Endodermal cell (in vitro differentiated cells): ENCODE measurements around the gene FHAD1. TPM values are rescaled to one million over a fixed set of nuclear protein-coding genes. Genes with fewer than 3 reads are reported as not detected.

Experiments
- DNase-seq: peaks from one replicate; pipeline ENCODE4 v3.0.0-alpha.2; 2017
- H3K27ac ChIP-seq: 2 replicates; pipeline ENCODE4 v1.5.1; 2013; ENCODE audit warnings: mild to moderate bottlenecking, low read depth, low read length, moderate library complexity
- H3K27me3 ChIP-seq: 2 replicates; pipeline ENCODE4 v1.6.1; 2013; ENCODE audit warnings: mild to moderate bottlenecking, low read length, moderate library complexity; ENCODE audit not compliant: insufficient read depth, control insufficient read depth, poor library complexity, severe bottlenecking
- H3K36me3 ChIP-seq: 2 replicates; pipeline ENCODE4 v1.7.0; 2013; ENCODE audit warnings: mild to moderate bottlenecking, low read length, moderate library complexity; ENCODE audit not compliant: control insufficient read depth, insufficient read depth
- H3K4me1 ChIP-seq: one replicate; pipeline ENCODE4 v1.7.0; 2013; ENCODE audit warnings: low read length; ENCODE audit not compliant: control insufficient read depth, insufficient read depth
- H3K4me3 ChIP-seq: 2 replicates; pipeline ENCODE4 v1.5.1; 2013; ENCODE audit warnings: mild to moderate bottlenecking, low read length, moderate library complexity
- H3K9ac ChIP-seq: 2 replicates; pipeline ENCODE4 v1.6.1; 2013; ENCODE audit warnings: mild to moderate bottlenecking, low read length, moderate library complexity; ENCODE audit not compliant: poor library complexity, severe bottlenecking; ENCODE audit errors: extremely low read depth
- H3K9me3 ChIP-seq: 2 replicates; pipeline ENCODE4 v1.6.1; 2013; ENCODE audit warnings: mild to moderate bottlenecking, low read length, moderate library complexity; ENCODE audit not compliant: control insufficient read depth
- H3K27ac Mint-ChIP-seq: 2 replicates; pipeline ENCODE4 v1.8.0; 2020; ENCODE audit warnings: mixed read lengths
- H3K27me3 Mint-ChIP-seq: 2 replicates; pipeline ENCODE4 v1.8.0; 2021; ENCODE audit warnings: mild to moderate bottlenecking, mixed read lengths; ENCODE audit not compliant: insufficient read depth
- H3K36me3 Mint-ChIP-seq: 2 replicates; pipeline ENCODE4 v1.8.0; 2020; ENCODE audit warnings: low read depth, mixed read lengths
- H3K4me1 Mint-ChIP-seq: 2 replicates; pipeline ENCODE4 v1.8.0; 2020; ENCODE audit warnings: mixed read lengths
- H3K4me3 Mint-ChIP-seq: 2 replicates; pipeline ENCODE4 v1.8.0; 2020; ENCODE audit warnings: mild to moderate bottlenecking, moderate library complexity, mixed read lengths
- H3K9me3 Mint-ChIP-seq: 2 replicates; pipeline ENCODE4 v1.8.0; 2020; ENCODE audit warnings: mild to moderate bottlenecking, mixed read lengths
- WGBS, 2 experiments: methylation state at CpG; one replicate each; pipeline versions ENCODE4 v1.1.5 to v1.1.7; 2013; ENCODE audit warnings: missing lambda C conversion rate in 2 of 2, mixed read lengths in 1 of 2; ENCODE audit not compliant: insufficient coverage in 1 of 2, insufficient read length in 1 of 2; 5-methylcytosine and 5-hydroxymethylcytosine counted together
- total RNA-seq, 2 donors: library from RNA; stranded (reverse); fragmentation: NEBNext Ultra II Directional in 1 of 2; extraction: Animal tissue kit (Norgen Biotek cat#: 25700) in 1 of 2; gene quantifications; 2 replicates in 1 of 2; 3 replicates in 1 of 2; pipeline ENCODE4 v1.2.1, GENCODE V29; 2021
- TF ChIP-seq, protein P1 (sequence below): fragments of 200-600 bp; sonication (generic); conservative IDR thresholded peaks from 2 replicates; pipeline ENCODE4 v1.5.0; 2021; ENCODE audit warnings: antibody characterized with exemption, mild to moderate bottlenecking

Gene FHAD1
- total RNA-seq, 2 donors from 2014 or later, result 2.9 to 3.6 TPM

GRCh38 chr1:15350551-15351200 lies 103.7 kb downstream of the FHAD1 start:
- no peaks in the 10 kb centered on the region for H3K36me3 ChIP-seq
- TF ChIP-seq, protein P1, sequence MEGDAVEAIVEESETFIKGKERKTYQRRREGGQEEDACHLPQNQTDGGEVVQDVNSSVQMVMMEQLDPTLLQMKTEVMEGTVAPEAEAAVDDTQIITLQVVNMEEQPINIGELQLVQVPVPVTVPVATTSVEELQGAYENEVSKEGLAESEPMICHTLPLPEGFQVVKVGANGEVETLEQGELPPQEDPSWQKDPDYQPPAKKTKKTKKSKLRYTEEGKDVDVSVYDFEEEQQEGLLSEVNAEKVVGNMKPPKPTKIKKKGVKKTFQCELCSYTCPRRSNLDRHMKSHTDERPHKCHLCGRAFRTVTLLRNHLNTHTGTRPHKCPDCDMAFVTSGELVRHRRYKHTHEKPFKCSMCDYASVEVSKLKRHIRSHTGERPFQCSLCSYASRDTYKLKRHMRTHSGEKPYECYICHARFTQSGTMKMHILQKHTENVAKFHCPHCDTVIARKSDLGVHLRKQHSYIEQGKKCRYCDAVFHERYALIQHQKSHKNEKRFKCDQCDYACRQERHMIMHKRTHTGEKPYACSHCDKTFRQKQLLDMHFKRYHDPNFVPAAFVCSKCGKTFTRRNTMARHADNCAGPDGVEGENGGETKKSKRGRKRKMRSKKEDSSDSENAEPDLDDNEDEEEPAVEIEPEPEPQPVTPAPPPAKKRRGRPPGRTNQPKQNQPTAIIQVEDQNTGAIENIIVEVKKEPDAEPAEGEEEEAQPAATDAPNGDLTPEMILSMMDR, result no peak
- H3K4me1 ChIP-seq, result no peaks in the 10 kb centered on the region
- H3K4me3 ChIP-seq, result no peak overlapping the region
- H3K36me3 Mint-ChIP-seq, result no peaks in the 10 kb centered on the region
- DNase-seq, result no peak
- H3K27me3 Mint-ChIP-seq, result no peaks in the 10 kb centered on the region
- H3K9me3 ChIP-seq, result no peaks in the 10 kb centered on the region
- 90% methylated on average over 2 to 4 of the region's 4 CpGs for WGBS, 2 experiments
- H3K27ac Mint-ChIP-seq, result no peak overlapping the region
- H3K4me1 Mint-ChIP-seq, result no peaks in the 10 kb centered on the region
- H3K4me3 Mint-ChIP-seq, result no peak overlapping the region
- H3K9me3 Mint-ChIP-seq, result no peaks in the 10 kb centered on the region
- no peaks in the 10 kb centered on the region for H3K27me3 ChIP-seq
- H3K9ac ChIP-seq, result no peak overlapping the region
- no peak overlapping the region for H3K27ac ChIP-seq

DNA sequence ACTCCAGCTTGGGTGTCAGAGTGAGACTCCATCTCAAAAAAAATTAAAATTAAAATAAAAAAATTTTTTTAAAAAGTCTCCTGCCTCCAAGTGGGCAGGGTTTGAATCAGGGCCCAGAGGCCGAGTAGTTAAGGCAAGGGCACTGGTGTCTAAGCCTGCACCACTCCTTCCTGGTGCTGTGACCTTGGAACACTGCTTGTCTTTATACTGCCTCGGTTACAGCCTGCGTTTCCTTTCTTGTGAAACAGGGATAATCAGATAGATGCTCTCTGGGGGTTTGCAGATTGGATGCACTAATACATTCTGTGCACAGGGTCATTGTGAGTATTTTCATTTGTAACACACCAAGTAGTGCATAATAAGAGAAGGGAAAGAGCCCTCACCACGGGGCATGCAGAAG lies 104.3 kb downstream of the FHAD1 start:
- Histone ChIP-seq H3K4me3 (no peak overlapping the region), H3K9me3 (no peaks in the 10 kb centered on the region), H3K4me1 (no peaks in the 10 kb centered on the region), H3K27me3 (no peaks in the 10 kb centered on the region), H3K9ac (no peak overlapping the region), H3K27ac (no peak overlapping the region), H3K36me3 (no peaks in the 10 kb centered on the region)
- WGBS, 2 experiments, result 87 to 100% methylated on average over 3 to 4 of the region's 4 CpGs
- H3K36me3 Mint-ChIP-seq, result no peaks in the 10 kb centered on the region
- H3K27ac Mint-ChIP-seq, result no peak overlapping the region
- TF ChIP-seq, protein P1, result no peak
- H3K27me3 Mint-ChIP-seq, result no peaks in the 10 kb centered on the region
- H3K4me3 Mint-ChIP-seq, result no peak overlapping the region
- H3K4me1 Mint-ChIP-seq, result no peaks in the 10 kb centered on the region
- no peak for DNase-seq
- no peaks in the 10 kb centered on the region for H3K9me3 Mint-ChIP-seq

DNA sequence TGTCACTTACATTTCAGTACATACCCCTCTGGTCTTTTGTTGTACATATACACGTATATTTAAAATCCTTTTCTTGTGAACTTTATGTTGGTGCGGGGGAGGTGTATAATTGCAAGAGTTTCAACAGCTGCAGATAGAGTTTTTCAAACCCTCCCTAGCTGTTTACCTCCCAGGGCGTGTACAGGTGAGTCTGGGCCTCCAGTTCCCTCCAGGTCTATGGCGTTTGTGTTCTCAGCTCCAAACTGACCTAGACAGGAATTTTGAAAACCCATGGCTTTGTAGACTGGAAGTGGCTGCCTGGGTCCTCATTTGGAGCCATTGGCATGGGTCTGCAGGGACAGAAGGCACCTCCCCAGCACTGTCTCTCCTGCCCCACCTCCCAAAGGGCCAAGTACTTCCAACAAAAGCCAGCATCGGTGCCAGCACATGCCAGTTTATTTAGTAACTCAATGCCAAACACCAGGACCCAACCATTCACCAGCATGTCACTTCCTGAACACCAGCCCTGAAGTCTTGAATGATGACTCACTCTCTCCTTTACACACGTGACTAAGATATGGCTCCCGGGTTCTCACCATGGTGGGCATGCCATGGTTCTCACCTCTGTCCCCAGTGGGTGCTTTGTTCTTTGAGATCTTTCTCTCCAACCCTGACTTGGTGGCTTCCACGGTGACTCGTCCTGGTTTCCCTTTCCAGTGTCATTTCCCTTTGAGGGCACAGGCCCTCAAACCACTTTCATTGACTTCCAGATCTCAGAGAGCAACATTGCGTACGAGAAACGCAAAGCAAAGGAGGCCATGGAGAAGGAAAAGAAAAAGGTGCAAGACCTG lies 105.3 kb downstream of the FHAD1 start:
- no peak overlapping the region for H3K4me3 ChIP-seq
- WGBS, 2 experiments, result 91 to 97% methylated on average over 10 to 12 of the region's 12 CpGs
- Mint-ChIP-seq H3K36me3 (no peaks in the 10 kb centered on the region), H3K27me3 (no peaks in the 10 kb centered on the region), H3K4me1 (no peaks in the 10 kb centered on the region), H3K9me3 (no peaks in the 10 kb centered on the region), H3K4me3 (no peak overlapping the region), H3K27ac (peak overlapping the region; percentile 8)
- no peaks in the 10 kb centered on the region for H3K4me1 ChIP-seq
- TF ChIP-seq, protein P1, result no peak
- no peak overlapping the region for H3K27ac ChIP-seq
- H3K36me3 ChIP-seq, result no peaks in the 10 kb centered on the region
- H3K9me3 ChIP-seq, result no peaks in the 10 kb centered on the region
- DNase-seq, result peak; percentile 61
- no peaks in the 10 kb centered on the region for H3K27me3 ChIP-seq
- no peak overlapping the region for H3K9ac ChIP-seq
